Measurements from ENCODE around the gene WDR86.

GRCh38 chr7:151339651-151340382 is 70.0 kb downstream of the WDR86 start:
- no peak for TF ChIP-seq CTCF (IDR thresholded peaks at IDR 0.05)
- TF ChIP-seq POLR2A (IDR thresholded peaks at IDR 0.05): no peak

All from vagina (tissue), 2 donors.